GM12801 (cell line): ENCODE data around the gene CPSF4L.

ENCODE experiments used
- TF ChIP-seq, protein P1 (sequence below): IDR thresholded peaks from one replicate; pipeline ENCODE4 v1.5.1; 2011; ENCODE audit warnings: control low read depth; ENCODE audit not compliant: insufficient read length; ENCODE audit errors: extremely low read depth

CPSF4L gene

DNA sequence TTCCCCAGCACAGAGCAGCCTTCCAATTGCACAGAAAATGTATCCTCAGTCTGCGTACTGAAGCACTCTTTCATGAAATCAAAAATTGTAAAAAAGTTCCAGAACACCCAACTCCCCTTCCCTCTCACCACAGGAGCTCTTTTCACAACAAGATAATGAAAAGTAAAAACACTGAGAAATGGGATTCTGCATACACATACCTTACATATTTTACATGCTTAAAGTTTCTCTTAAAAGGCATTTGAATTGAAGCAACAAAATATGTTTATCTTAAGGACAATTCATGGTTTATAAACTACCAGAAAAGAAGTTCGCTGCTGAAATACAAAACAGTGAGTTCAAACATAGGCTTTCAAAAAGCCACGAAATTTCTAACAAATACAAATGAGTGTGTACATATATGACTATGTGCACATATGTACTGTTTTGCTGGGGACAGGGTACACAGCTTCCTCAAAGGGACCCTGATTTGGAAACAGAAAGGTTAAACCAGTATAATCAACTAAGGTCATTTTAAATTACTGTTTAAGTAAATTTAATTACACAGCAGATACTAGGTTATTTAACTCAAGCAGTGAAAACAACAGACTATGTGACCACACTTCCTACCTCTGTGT, 35.0 kb downstream of the CPSF4L start:
- TF ChIP-seq, protein P1, sequence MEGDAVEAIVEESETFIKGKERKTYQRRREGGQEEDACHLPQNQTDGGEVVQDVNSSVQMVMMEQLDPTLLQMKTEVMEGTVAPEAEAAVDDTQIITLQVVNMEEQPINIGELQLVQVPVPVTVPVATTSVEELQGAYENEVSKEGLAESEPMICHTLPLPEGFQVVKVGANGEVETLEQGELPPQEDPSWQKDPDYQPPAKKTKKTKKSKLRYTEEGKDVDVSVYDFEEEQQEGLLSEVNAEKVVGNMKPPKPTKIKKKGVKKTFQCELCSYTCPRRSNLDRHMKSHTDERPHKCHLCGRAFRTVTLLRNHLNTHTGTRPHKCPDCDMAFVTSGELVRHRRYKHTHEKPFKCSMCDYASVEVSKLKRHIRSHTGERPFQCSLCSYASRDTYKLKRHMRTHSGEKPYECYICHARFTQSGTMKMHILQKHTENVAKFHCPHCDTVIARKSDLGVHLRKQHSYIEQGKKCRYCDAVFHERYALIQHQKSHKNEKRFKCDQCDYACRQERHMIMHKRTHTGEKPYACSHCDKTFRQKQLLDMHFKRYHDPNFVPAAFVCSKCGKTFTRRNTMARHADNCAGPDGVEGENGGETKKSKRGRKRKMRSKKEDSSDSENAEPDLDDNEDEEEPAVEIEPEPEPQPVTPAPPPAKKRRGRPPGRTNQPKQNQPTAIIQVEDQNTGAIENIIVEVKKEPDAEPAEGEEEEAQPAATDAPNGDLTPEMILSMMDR: no peak

- TF ChIP-seq, protein P1: no peak
These were observed 36.9 kb downstream of the CPSF4L start for GRCh38 chr17:73224663-73225305.

GRCh38 chr17:73224237-73224636, 37.4 kb downstream of the CPSF4L start:
- TF ChIP-seq, protein P1: no peak

GRCh38 chr17:73223626-73224230, 38.0 kb downstream of the CPSF4L start:
- TF ChIP-seq, protein P1: no peak

GRCh38 chr17:73215447-73215846, 46.2 kb downstream of the CPSF4L start:
- TF ChIP-seq, protein P1: no peak

- TF ChIP-seq, protein P1: no peak
These were observed 46.8 kb downstream of the CPSF4L start for GRCh38 chr17:73214851-73215250.

DNA sequence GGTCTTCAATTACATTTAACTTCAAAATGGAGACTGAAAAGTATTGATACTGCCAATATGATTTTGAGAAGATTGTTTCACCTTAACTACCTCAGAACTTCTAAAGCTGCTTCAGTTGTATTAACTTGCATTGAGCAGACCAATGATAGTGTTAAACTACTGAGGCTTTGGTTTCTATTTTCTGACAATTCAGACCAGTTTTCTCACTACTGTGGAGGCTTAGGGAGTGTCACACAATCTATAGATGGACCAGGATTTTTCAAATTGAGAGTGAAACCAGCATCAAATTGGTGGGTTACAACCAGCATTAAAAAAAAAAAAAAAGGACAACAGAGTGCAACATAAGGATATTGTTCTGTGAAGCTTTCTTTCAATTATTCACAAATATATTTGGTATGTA, 47.7 kb downstream of the CPSF4L start:
- TF ChIP-seq, protein P1: no peak
